WERI-Rb-1 (cell line): ENCODE results near the gene DSE.

Source experiments
- DNase-seq: peaks from one replicate; pipeline ENCODE4 v3.0.0-alpha.2; 2020
- H3K27ac ChIP-seq: fragments of 250-450 bp; sonication (Bioruptor Pico); 2 replicates; pipeline ENCODE4 v1.5.1; 2020; ENCODE audit warnings: mild to moderate bottlenecking, moderate library complexity
- H3K27me3 ChIP-seq: fragments of 250-450 bp; sonication (Bioruptor Pico); 2 replicates; pipeline ENCODE4 v1.5.1; 2021; ENCODE audit warnings: mild to moderate bottlenecking, low read depth, moderate library complexity; ENCODE audit not compliant: insufficient read depth, severe bottlenecking
- H3K36me3 ChIP-seq: fragments of 250-450 bp; sonication (Bioruptor Pico); 2 replicates; pipeline ENCODE4 v1.5.1; 2020; ENCODE audit warnings: mild to moderate bottlenecking, moderate library complexity
- H3K4me3 ChIP-seq: 2 replicates; pipeline ENCODE4 v1.5.1; 2011; ENCODE audit warnings: low read depth, mild to moderate bottlenecking, control low read depth, low read length
- H3K9me3 ChIP-seq: fragments of 250-450 bp; sonication (Bioruptor Pico); 2 replicates; pipeline ENCODE4 v1.5.1; 2021; ENCODE audit warnings: mild to moderate bottlenecking, moderate library complexity; ENCODE audit not compliant: severe bottlenecking
- CTCF ChIP-seq: IDR thresholded peaks from 2 replicates; pipeline ENCODE4 v1.5.1; 2011; ENCODE audit warnings: low read depth, mild to moderate bottlenecking, control low read depth, inconsistent platforms, low read length

Gene DSE

GRCh38 chr6:116465246-116465645 is 94.5 kb downstream of the DSE start:
- Histone ChIP-seq H3K27ac (no peak overlapping the region), H3K9me3 (no peaks in the 10 kb centered on the region), H3K27me3 (no peaks in the 10 kb centered on the region), H3K36me3 (no peaks in the 10 kb centered on the region), H3K4me3 (no peak overlapping the region)
- TF ChIP-seq CTCF = no peak
- DNase-seq = no peak

- no peak for TF ChIP-seq CTCF
- Histone ChIP-seq H3K27me3 (no peaks in the 10 kb centered on the region), H3K36me3 (no peaks in the 10 kb centered on the region), H3K9me3 (no peaks in the 10 kb centered on the region), H3K4me3 (no peak overlapping the region), H3K27ac (no peak overlapping the region)
- DNase-seq = no peak
Measured at GRCh38 chr6:116467096-116467495, 96.3 kb downstream of the DSE start.

- Histone ChIP-seq H3K27me3 (no peaks in the 10 kb centered on the region), H3K27ac (no peak overlapping the region), H3K4me3 (no peak overlapping the region), H3K36me3 (no peaks in the 10 kb centered on the region), H3K9me3 (no peaks in the 10 kb centered on the region)
- no peak for DNase-seq
- no peak for TF ChIP-seq CTCF
Measured at GRCh38 chr6:116467514-116467913, 96.8 kb downstream of the DSE start.

GRCh38 chr6:116468293-116468692 is 97.5 kb downstream of the DSE start:
- DNase-seq = no peak
- Histone ChIP-seq H3K27ac (no peak overlapping the region), H3K36me3 (no peaks in the 10 kb centered on the region), H3K27me3 (no peaks in the 10 kb centered on the region), H3K4me3 (no peak overlapping the region), H3K9me3 (no peaks in the 10 kb centered on the region)
- TF ChIP-seq CTCF = no peak

- Histone ChIP-seq H3K36me3 (no peaks in the 10 kb centered on the region), H3K9me3 (no peaks in the 10 kb centered on the region), H3K4me3 (no peak overlapping the region), H3K27me3 (no peaks in the 10 kb centered on the region), H3K27ac (no peak overlapping the region)
- no peak for DNase-seq
- TF ChIP-seq CTCF = no peak
Measured at GRCh38 chr6:116471531-116471930, 100.8 kb downstream of the DSE start.

GRCh38 chr6:116472706-116473105 is 102.0 kb downstream of the DSE start:
- no peak for DNase-seq
- no peak for TF ChIP-seq CTCF
- Histone ChIP-seq H3K27ac (no peak overlapping the region), H3K36me3 (no peaks in the 10 kb centered on the region), H3K27me3 (no peaks in the 10 kb centered on the region), H3K9me3 (no peaks in the 10 kb centered on the region), H3K4me3 (no peak overlapping the region)
